Loucy (cell line): Measurements from ENCODE around the gene CDH13.

Experiments used
- H2AFZ ChIP-seq: fragments of 200-600 bp; sonication (generic); 2 replicates; pipeline ENCODE4 v1.6.0; 2016; ENCODE audit warnings: antibody characterized with exemption, mild to moderate bottlenecking, low read length, moderate library complexity
- H3F3A ChIP-seq: fragments of 200-600 bp; 2 replicates; pipeline ENCODE4 v1.6.0; 2016; ENCODE audit warnings: antibody characterized with exemption, low read depth, mild to moderate bottlenecking
- H3K27me3 ChIP-seq: fragments of 200-600 bp; sonication (generic); 2 replicates; pipeline ENCODE4 v1.6.1; 2014; ENCODE audit warnings: low read length, mild to moderate bottlenecking; ENCODE audit not compliant: insufficient read depth, poor library complexity, severe bottlenecking
- H3K36me3 ChIP-seq: fragments of 200-600 bp; sonication (generic); 2 replicates; pipeline ENCODE4 v1.6.1; 2016; ENCODE audit warnings: low read length; ENCODE audit not compliant: insufficient read depth
- H3K4me1 ChIP-seq: fragments of 200-600 bp; sonication (generic); 2 replicates; pipeline ENCODE4 v1.5.1; 2014; ENCODE audit warnings: low read length, mild to moderate bottlenecking; ENCODE audit not compliant: insufficient read depth, poor library complexity, severe bottlenecking
- H3K4me2 ChIP-seq: fragments of 200-600 bp; sonication (generic); 2 replicates; pipeline ENCODE4 v1.6.0; 2014; ENCODE audit warnings: antibody characterized with exemption, low read length, low read depth, mild to moderate bottlenecking; ENCODE audit not compliant: poor library complexity, severe bottlenecking
- H3K4me3 ChIP-seq: fragments of 200-600 bp; sonication (generic); 2 replicates; pipeline ENCODE4 v1.5.1; 2014; ENCODE audit warnings: low read length, mild to moderate bottlenecking, mixed read lengths; ENCODE audit not compliant: poor library complexity, severe bottlenecking
- H3K79me2 ChIP-seq: fragments of 200-600 bp; sonication (generic); 2 replicates; pipeline ENCODE4 v1.6.1; 2014; ENCODE audit warnings: low read length; ENCODE audit not compliant: insufficient read depth
- H3K9ac ChIP-seq: fragments of 200-600 bp; sonication (generic); 2 replicates; pipeline ENCODE4 v1.6.0; 2014; ENCODE audit warnings: mild to moderate bottlenecking, low read depth, low read length, moderate library complexity; ENCODE audit not compliant: poor library complexity, severe bottlenecking
- H3K9me2 ChIP-seq: fragments of 200-600 bp; sonication (generic); replicated peaks from 2 replicates; pipeline ENCODE4 v1.6.1; 2016; ENCODE audit warnings: low read depth, low read length, mixed read lengths
- H3K9me3 ChIP-seq: fragments of 200-600 bp; sonication (generic); 2 replicates; pipeline ENCODE4 v1.6.1; 2014; ENCODE audit warnings: mild to moderate bottlenecking, antibody characterized with exemption, low read length, low read depth; ENCODE audit not compliant: insufficient read depth
- H4K20me1 ChIP-seq: fragments of 200-600 bp; sonication (generic); 2 replicates; pipeline ENCODE4 v1.6.0; 2014; ENCODE audit warnings: antibody characterized with exemption, low read length, mild to moderate bottlenecking; ENCODE audit not compliant: insufficient read depth, poor library complexity, severe bottlenecking
- CTCF ChIP-seq: fragments of 200-600 bp; sonication (generic); conservative IDR thresholded peaks from 2 replicates; pipeline ENCODE4 v1.5.1; 2014; ENCODE audit warnings: mild to moderate bottlenecking, antibody characterized with exemption, low read length
- EZH2phosphoT487 ChIP-seq: fragments of 200-600 bp; IDR thresholded peaks from 2 replicates; pipeline ENCODE4 v1.6.1; 2018; ENCODE audit warnings: antibody characterized with exemption, mild to moderate bottlenecking, moderate library complexity, borderline replicate concordance

Gene CDH13

GRCh38 chr16:83772806-83773205 is 1146.0 kb downstream of the CDH13 start:
- H3K27me3 ChIP-seq = no peaks in the 10 kb centered on the region
- TF ChIP-seq CTCF (no peak), EZH2phosphoT487 (no peak)
- H3K9ac ChIP-seq = no peak overlapping the region
- H3K9me3 ChIP-seq = no peaks in the 10 kb centered on the region
- no peaks in the 10 kb centered on the region for H3K79me2 ChIP-seq
- H3K4me3 ChIP-seq = no peak overlapping the region
- H3K4me2 ChIP-seq = no peak overlapping the region
- H2AFZ ChIP-seq = no peak overlapping the region
- H3K4me1 ChIP-seq = peaks cover 36% of the 10 kb centered on the region
- no peaks in the 10 kb centered on the region for H3K9me2 ChIP-seq
- H3F3A ChIP-seq = no peaks in the 10 kb centered on the region
- H4K20me1 ChIP-seq = no peaks in the 10 kb centered on the region
- H3K36me3 ChIP-seq = no peaks in the 10 kb centered on the region

GRCh38 chr16:83774066-83774465 is 1147.3 kb downstream of the CDH13 start:
- peaks cover 28% of the 10 kb centered on the region for H3K4me1 ChIP-seq
- H3K36me3 ChIP-seq = no peaks in the 10 kb centered on the region
- H3K27me3 ChIP-seq = no peaks in the 10 kb centered on the region
- no peak overlapping the region for H3K4me2 ChIP-seq
- H3K9ac ChIP-seq = no peak overlapping the region
- H3K79me2 ChIP-seq = no peaks in the 10 kb centered on the region
- TF ChIP-seq CTCF = no peak
- no peak for TF ChIP-seq EZH2phosphoT487
- H3K9me2 ChIP-seq = no peaks in the 10 kb centered on the region
- no peaks in the 10 kb centered on the region for H4K20me1 ChIP-seq
- H3F3A ChIP-seq = no peaks in the 10 kb centered on the region
- H3K9me3 ChIP-seq = no peaks in the 10 kb centered on the region
- H3K4me3 ChIP-seq = no peak overlapping the region
- peak overlapping the region; percentile 22; the same call in 1 of the 2 replicates for H2AFZ ChIP-seq

GRCh38 chr16:83776944-83777343 is 1150.2 kb downstream of the CDH13 start:
- no peak overlapping the region for H3K4me3 ChIP-seq
- H3K36me3 ChIP-seq = no peaks in the 10 kb centered on the region
- no peak overlapping the region for H3K4me2 ChIP-seq
- peaks cover 16% of the 10 kb centered on the region for H3K4me1 ChIP-seq
- H3K27me3 ChIP-seq = no peaks in the 10 kb centered on the region
- no peaks in the 10 kb centered on the region for H3K9me3 ChIP-seq
- no peaks in the 10 kb centered on the region for H3K79me2 ChIP-seq
- H2AFZ ChIP-seq = no peak overlapping the region
- H3K9me2 ChIP-seq = no peaks in the 10 kb centered on the region
- no peaks in the 10 kb centered on the region for H3F3A ChIP-seq
- H3K9ac ChIP-seq = no peak overlapping the region
- H4K20me1 ChIP-seq = no peaks in the 10 kb centered on the region
- TF ChIP-seq CTCF (no peak), EZH2phosphoT487 (no peak)
